HFFc6 (cell line): ENCODE data around the gene MAP2K5. TPM values are rescaled to one million over a fixed set of nuclear protein-coding genes. Genes with fewer than 3 reads are reported as not detected.
A peak's percentile ranks its signal among the peaks of the same experiment; 100 is the strongest.

ENCODE experiments used
- DNase-seq: peaks from one replicate; pipeline ENCODE4 v3.0.0-alpha.2; 2018
- H3K27ac Mint-ChIP-seq: 2 replicates; pipeline ENCODE4 v1.8.0; 2020; ENCODE audit warnings: mild to moderate bottlenecking, mixed read lengths
- H3K27me3 Mint-ChIP-seq: 2 replicates; pipeline ENCODE4 v1.8.0; 2021; ENCODE audit warnings: mild to moderate bottlenecking, moderate library complexity, mixed read lengths; ENCODE audit not compliant: insufficient read depth
- H3K36me3 Mint-ChIP-seq: 2 replicates; pipeline ENCODE4 v1.8.0; 2021; ENCODE audit warnings: low read depth, mixed read lengths
- H3K4me1 Mint-ChIP-seq: 2 replicates; pipeline ENCODE4 v1.8.0; 2020; ENCODE audit warnings: low read depth, mixed read lengths
- H3K4me3 Mint-ChIP-seq: 2 replicates; pipeline ENCODE4 v1.8.0; 2020; ENCODE audit warnings: mild to moderate bottlenecking, moderate library complexity, mixed read lengths
- H3K9me3 Mint-ChIP-seq: 2 replicates; pipeline ENCODE4 v1.8.0; 2020; ENCODE audit warnings: mild to moderate bottlenecking, mixed read lengths
- CTCF ChIP-seq: fragments of 200-600 bp; sonication (generic); IDR thresholded peaks from 2 replicates; pipeline ENCODE4 v1.5.0; 2021; ENCODE audit warnings: antibody characterized with exemption, mild to moderate bottlenecking
- total RNA-seq, 6 experiments: library from RNA; stranded (reverse); fragmentation: NEBNext Ultra II Directional; extraction: Animal tissue kit (Norgen Biotek cat#: 25700); gene quantifications; 2 replicates in 1 of 6; 3 replicates in 5 of 6; pipeline ENCODE4 v1.2.3, GENCODE V29; 2021

Gene MAP2K5
- total RNA-seq, 6 experiments from 2014 or later, result 10.2 to 14.3 (median 13.3) TPM

GRCh38 chr15:67570875-67571647 is 28.6 kb downstream of the MAP2K5 start:
- H3K4me1 Mint-ChIP-seq, result peaks cover 29% of the 10 kb centered on the region
- H3K9me3 Mint-ChIP-seq, result no peaks in the 10 kb centered on the region
- H3K27me3 Mint-ChIP-seq, result no peaks in the 10 kb centered on the region
- peaks cover 4% of the 10 kb centered on the region for H3K36me3 Mint-ChIP-seq
- DNase-seq, result no peak
- TF ChIP-seq CTCF, result no peak
- no peak overlapping the region for H3K4me3 Mint-ChIP-seq
- H3K27ac Mint-ChIP-seq, result no peak overlapping the region

GRCh38 chr15:67571648-67572415 is 29.3 kb downstream of the MAP2K5 start:
- TF ChIP-seq CTCF, result no peak
- Mint-ChIP-seq H3K4me1 (peaks cover 29% of the 10 kb centered on the region), H3K4me3 (no peak overlapping the region)

DNA sequence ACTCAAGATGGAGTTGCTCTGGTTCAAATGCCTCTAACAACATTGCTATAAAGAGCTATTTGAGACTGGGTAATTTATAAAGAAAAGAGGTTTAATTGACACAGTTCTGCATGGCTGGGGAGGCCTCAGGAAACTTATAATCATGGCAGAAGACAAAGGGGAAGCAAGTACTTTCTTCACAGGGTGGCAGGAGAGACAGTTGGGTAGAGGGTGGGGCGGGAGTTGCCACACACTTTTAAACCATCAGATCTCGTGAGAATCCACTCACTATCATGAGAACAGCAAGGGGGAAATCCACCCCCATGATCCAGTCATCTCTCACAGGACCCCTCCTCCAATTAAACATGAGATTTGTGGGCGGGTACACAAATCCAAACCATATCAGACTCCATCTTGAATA is 30.7 kb downstream of the MAP2K5 start:
- no peak for TF ChIP-seq CTCF
- peaks cover 4% of the 10 kb centered on the region; the same call in 1 of the 2 replicates for H3K36me3 Mint-ChIP-seq
- H3K9me3 Mint-ChIP-seq, result no peaks in the 10 kb centered on the region
- H3K27ac Mint-ChIP-seq, result no peak overlapping the region
- DNase-seq, result no peak
- H3K27me3 Mint-ChIP-seq, result no peaks in the 10 kb centered on the region
- H3K4me1 Mint-ChIP-seq, result peaks cover 29% of the 10 kb centered on the region
- H3K4me3 Mint-ChIP-seq, result no peak overlapping the region

More at GRCh38 chr15:67571648-67572415, 29.3 kb downstream of the MAP2K5 start:
- no peaks in the 10 kb centered on the region for H3K9me3 Mint-ChIP-seq
- peaks cover 4% of the 10 kb centered on the region for H3K36me3 Mint-ChIP-seq
- H3K27me3 Mint-ChIP-seq, result no peaks in the 10 kb centered on the region
- peak overlapping the region; percentile 10; the same call in 1 of the 2 replicates for H3K27ac Mint-ChIP-seq
- DNase-seq, result no peak

DNA sequence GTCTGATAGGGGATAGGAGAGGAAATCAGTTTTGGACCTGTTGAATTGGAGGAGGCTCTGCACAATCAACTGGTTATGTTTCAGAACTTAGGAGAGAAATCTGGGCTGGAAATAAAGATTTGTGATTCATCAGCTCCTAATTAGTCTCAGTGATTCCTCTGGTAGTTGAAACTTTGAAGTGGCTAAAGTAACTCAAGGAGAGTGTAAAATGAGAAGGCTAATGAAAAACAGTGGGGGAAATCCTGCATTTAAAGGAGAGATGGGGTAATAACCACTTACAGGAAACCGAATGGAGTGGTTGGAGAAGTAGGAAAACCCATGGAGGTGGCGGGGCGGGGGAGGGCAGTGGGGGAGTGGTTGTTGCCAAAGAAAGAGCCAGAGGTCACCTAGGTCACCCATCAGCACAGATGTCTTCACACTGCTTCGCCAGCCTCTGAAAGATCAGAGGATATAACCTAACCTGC is 32.6 kb downstream of the MAP2K5 start:
- no peak for TF ChIP-seq CTCF
- no peaks in the 10 kb centered on the region for H3K9me3 Mint-ChIP-seq
- no peak overlapping the region for H3K27ac Mint-ChIP-seq
- no peaks in the 10 kb centered on the region for H3K27me3 Mint-ChIP-seq
- peaks cover 29% of the 10 kb centered on the region for H3K4me1 Mint-ChIP-seq
- DNase-seq, result no peak
- no peak overlapping the region for H3K4me3 Mint-ChIP-seq
- peaks cover 4% of the 10 kb centered on the region; the same call in 1 of the 2 replicates for H3K36me3 Mint-ChIP-seq

GRCh38 chr15:67578020-67578600 is 35.6 kb downstream of the MAP2K5 start:
- Mint-ChIP-seq H3K36me3 (peaks cover 4% of the 10 kb centered on the region; the same call in 1 of the 2 replicates), H3K4me3 (no peak overlapping the region), H3K9me3 (no peaks in the 10 kb centered on the region), H3K27ac (no peak overlapping the region), H3K27me3 (no peaks in the 10 kb centered on the region), H3K4me1 (peaks cover 13% of the 10 kb centered on the region)
- DNase-seq, result no peak
- TF ChIP-seq CTCF, result no peak
